Lower leg skin (tissue), 3 donors: Measurements from ENCODE around the gene NCDN.

Experiments used
- POLR2A ChIP-seq, 2 donors: fragments of 450-650 bp; IDR thresholded peaks; one replicate each; pipeline ENCODE4 v1.6.1; 2016 to 2017; ENCODE audit warnings: antibody characterized with exemption in 2 of 2, mild to moderate bottlenecking in 1 of 2, moderate library complexity in 1 of 2
- TF ChIP-seq, protein P1 (sequence below), 3 donors: fragments of 450-650 bp; IDR thresholded peaks; one replicate each; pipeline ENCODE4 v1.5.1; 2016; ENCODE audit warnings: antibody characterized with exemption in 3 of 3, mild to moderate bottlenecking in 3 of 3, moderate library complexity in 2 of 3

DNA sequence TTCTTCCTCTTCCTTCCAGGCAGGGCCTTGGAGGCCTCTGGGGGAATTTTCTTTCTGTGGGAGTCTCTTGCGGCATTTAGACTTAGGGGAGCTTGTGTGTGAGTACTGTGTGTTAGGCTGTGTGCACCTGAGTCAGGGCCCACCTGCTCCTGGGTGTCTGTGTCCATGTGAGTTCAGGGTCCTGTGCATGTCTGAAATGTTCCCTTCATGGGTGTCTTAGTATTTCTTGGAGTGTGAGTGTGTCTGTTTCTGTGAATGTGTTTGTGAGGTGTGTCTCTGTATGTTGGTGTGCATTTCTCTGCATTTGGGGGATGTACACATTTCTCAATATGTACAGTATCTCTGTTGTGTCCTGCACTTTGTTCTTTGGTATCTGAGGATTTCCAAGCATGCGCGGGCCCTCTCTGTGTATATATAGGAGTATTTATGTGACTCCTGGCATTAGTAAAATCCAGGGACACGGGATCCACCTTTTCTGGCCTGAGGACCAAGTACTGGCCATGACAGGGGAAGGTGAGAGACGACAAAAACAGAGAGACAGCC, 17.9 kb downstream of the NCDN start:
- TF ChIP-seq, protein P1, sequence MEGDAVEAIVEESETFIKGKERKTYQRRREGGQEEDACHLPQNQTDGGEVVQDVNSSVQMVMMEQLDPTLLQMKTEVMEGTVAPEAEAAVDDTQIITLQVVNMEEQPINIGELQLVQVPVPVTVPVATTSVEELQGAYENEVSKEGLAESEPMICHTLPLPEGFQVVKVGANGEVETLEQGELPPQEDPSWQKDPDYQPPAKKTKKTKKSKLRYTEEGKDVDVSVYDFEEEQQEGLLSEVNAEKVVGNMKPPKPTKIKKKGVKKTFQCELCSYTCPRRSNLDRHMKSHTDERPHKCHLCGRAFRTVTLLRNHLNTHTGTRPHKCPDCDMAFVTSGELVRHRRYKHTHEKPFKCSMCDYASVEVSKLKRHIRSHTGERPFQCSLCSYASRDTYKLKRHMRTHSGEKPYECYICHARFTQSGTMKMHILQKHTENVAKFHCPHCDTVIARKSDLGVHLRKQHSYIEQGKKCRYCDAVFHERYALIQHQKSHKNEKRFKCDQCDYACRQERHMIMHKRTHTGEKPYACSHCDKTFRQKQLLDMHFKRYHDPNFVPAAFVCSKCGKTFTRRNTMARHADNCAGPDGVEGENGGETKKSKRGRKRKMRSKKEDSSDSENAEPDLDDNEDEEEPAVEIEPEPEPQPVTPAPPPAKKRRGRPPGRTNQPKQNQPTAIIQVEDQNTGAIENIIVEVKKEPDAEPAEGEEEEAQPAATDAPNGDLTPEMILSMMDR (IDR thresholded peaks at IDR 0.05): no peak
- TF ChIP-seq POLR2A (IDR thresholded peaks at IDR 0.05): no peak
